Right renal pelvis (tissue), 4 donors: ENCODE measurements around the gene NOS3. TPM values are rescaled to one million over a fixed set of nuclear protein-coding genes. Genes with fewer than 3 reads are reported as not detected.

Experiments
- polyA plus RNA-seq, 4 donors: library from polyadenylated mRNA; unstranded; fragments of 120-200 nt; gene quantifications; one replicate each; pipeline ENCODE4 v1.2.1, GENCODE V29; 2013; ENCODE audit not compliant: insufficient read length in 4 of 4

NOS3 gene
- polyA plus RNA-seq, 4 donors, result 9.1 to 14.2 (median 10.3) TPM

Other genes starting within 250 kb of the NOS3 start
- 100 to 1,000 TPM in 1 of 4 donors, 10 to 100 TPM in 3; 74.1 to 105 (median 87.3) TPM for gene TMEM176B, start 190.7 kb upstream of the NOS3 start, polyA plus RNA-seq
- gene TMEM176A, start 190.2 kb upstream of the NOS3 start, polyA plus RNA-seq, result 100 to 1,000 TPM in 2 of 4 donors, 10 to 100 TPM in 2; 91.0 to 130 (median 96.0) TPM
- 100 to 1,000 TPM in 1 of 4 donors, 10 to 100 TPM in 3; 32.0 to 108 (median 60.4) TPM for gene AOC1, start 138.5 kb upstream of the NOS3 start, polyA plus RNA-seq
- 10 to 100 TPM; 14.3 to 26.1 (median 17.7) TPM for gene KCNH2, start 12.7 kb upstream of the NOS3 start, polyA plus RNA-seq
- 1 to 10 TPM in 3 of 4 donors, under 1 TPM in 1; 0.65 to 2.5 (median 2.0) TPM for gene ATG9B, start 33.5 kb downstream of the NOS3 start, polyA plus RNA-seq
- gene ABCB8, start 37.4 kb downstream of the NOS3 start, polyA plus RNA-seq, result 10 to 100 TPM; 18.7 to 23.7 (median 21.3) TPM
- gene ASIC3, start 57.5 kb downstream of the NOS3 start, polyA plus RNA-seq, result 1 to 10 TPM; 1.9 to 2.2 (median 2.1) TPM
- 10 to 100 TPM; 15.8 to 19.0 (median 17.6) TPM for gene CDK5, start 66.9 kb downstream of the NOS3 start, polyA plus RNA-seq
- gene SLC4A2, start 68.6 kb downstream of the NOS3 start, polyA plus RNA-seq, result 100 to 1,000 TPM in 1 of 4 donors, 10 to 100 TPM in 3; 89.0 to 104 (median 93.9) TPM
- gene FASTK, start 89.8 kb downstream of the NOS3 start, polyA plus RNA-seq, result 10 to 100 TPM; 49.5 to 77.1 (median 50.8) TPM
- gene TMUB1, start 92.5 kb downstream of the NOS3 start, polyA plus RNA-seq, result 10 to 100 TPM; 26.2 to 43.0 (median 27.9) TPM
- gene AGAP3, start 95.5 kb downstream of the NOS3 start, polyA plus RNA-seq, result 10 to 100 TPM; 56.0 to 71.1 (median 63.4) TPM
- gene GBX1, start 176.7 kb downstream of the NOS3 start, polyA plus RNA-seq, result under 1 TPM in 3 of 4 donors, not detected in 1; 0.13 to 0.24 (median 0.22) TPM
- gene ASB10, start 196.2 kb downstream of the NOS3 start, polyA plus RNA-seq, result not detected
- not detected for gene H2BK1, start 219.5 kb downstream of the NOS3 start, polyA plus RNA-seq
- gene ABCF2, start 236.2 kb downstream of the NOS3 start, polyA plus RNA-seq, result 10 to 100 TPM; 25.1 to 28.6 (median 27.6) TPM
- gene CHPF2, start 241.5 kb downstream of the NOS3 start, polyA plus RNA-seq, result 10 to 100 TPM; 23.9 to 29.4 (median 25.3) TPM